Measurements from ENCODE around the gene DGKD. TPM values are rescaled to one million over a fixed set of nuclear protein-coding genes. Genes with fewer than 3 reads are reported as not detected.
A peak's percentile ranks its signal among the peaks of the same experiment; 100 is the strongest.

The DGKD gene
- total RNA-seq, 2 donors from 2014 or later: 21.5 to 63.1 TPM

GRCh38 chr2:233470011-233470687, 115.9 kb downstream of the DGKD start:
- H3K4me1 ChIP-seq (replicated peaks): no peaks in the 10 kb centered on the region
- H3K36me3 ChIP-seq: peaks cover 0 to 14% of the 10 kb centered on the region in 2 donors
- no peak overlapping the region for H3K4me3 ChIP-seq
- TF ChIP-seq POLR2A (IDR thresholded peaks at IDR 0.05): no peak
- 70% methylated on average over 20 of the region's 20 CpGs for WGBS
- intact Hi-C loops (cut with DNase I): no loop called here
- no peaks in the 10 kb centered on the region for H3K9me3 ChIP-seq
- no peak for DNase-seq (ENCODE audit: low spot score)
- H3K27ac ChIP-seq: peak overlapping the region in 1 of 2 donors; percentile 52
- H3K27me3 ChIP-seq (replicated peaks; ENCODE audit: insufficient read depth): no peaks in the 10 kb centered on the region

DNA sequence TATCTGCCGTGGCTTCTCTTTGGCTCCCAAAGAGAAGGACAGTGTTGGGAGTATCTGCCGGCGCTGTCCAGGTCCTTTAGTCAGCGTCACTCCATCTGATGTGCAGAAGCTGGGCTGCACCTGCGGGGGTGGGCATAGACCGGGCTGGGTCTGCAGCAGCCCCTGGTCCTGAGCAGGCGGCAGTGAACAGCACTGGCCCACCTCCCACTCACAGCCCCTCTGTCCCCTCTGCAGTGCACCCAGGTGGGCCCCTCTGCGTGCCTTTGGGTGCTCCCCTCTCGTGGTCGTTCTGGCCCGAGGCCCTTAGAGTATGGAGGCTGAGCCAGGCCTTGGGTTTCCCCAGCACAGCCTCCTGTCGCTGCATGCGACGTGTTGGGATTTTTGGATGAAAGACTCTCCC, 116.5 kb downstream of the DGKD start:
- Histone ChIP-seq H3K36me3 (peaks cover 0 to 14% of the 10 kb centered on the region in 2 donors), H3K9me3 (no peaks in the 10 kb centered on the region), H3K27me3 (replicated peaks; ENCODE audit: insufficient read depth) (no peaks in the 10 kb centered on the region), H3K27ac (no peak overlapping the region), H3K4me1 (replicated peaks) (no peaks in the 10 kb centered on the region), H3K4me3 (no peak overlapping the region)
- no peak for TF ChIP-seq CTCF (IDR thresholded peaks at IDR 0.05)
- TF ChIP-seq POLR2A (IDR thresholded peaks at IDR 0.05): no peak
- no peak for TF ChIP-seq POLR2AphosphoS5 (IDR thresholded peaks at IDR 0.05)
- WGBS: 91% methylated on average over 14 of the region's 14 CpGs
- intact Hi-C loops (cut with DNase I): no loop called here
- DNase-seq (ENCODE audit: low spot score): no peak

- Histone ChIP-seq H3K36me3 (peaks cover 0 to 14% of the 10 kb centered on the region in 2 donors), H3K9me3 (no peaks in the 10 kb centered on the region), H3K4me3 (no peak overlapping the region), H3K27me3 (replicated peaks; ENCODE audit: insufficient read depth) (no peaks in the 10 kb centered on the region), H3K4me1 (replicated peaks) (no peaks in the 10 kb centered on the region), H3K27ac (no peak overlapping the region)
- intact Hi-C loops (cut with DNase I): no loop called here
- no peak for DNase-seq (ENCODE audit: low spot score)
- 91% methylated on average over 12 of the region's 12 CpGs for WGBS
- TF ChIP-seq POLR2A (IDR thresholded peaks at IDR 0.05) (no peak), CTCF (IDR thresholded peaks at IDR 0.05) (no peak), POLR2AphosphoS5 (IDR thresholded peaks at IDR 0.05) (no peak)
These were observed 117.2 kb downstream of the DGKD start for GRCh38 chr2:233471291-233472035.

DNA sequence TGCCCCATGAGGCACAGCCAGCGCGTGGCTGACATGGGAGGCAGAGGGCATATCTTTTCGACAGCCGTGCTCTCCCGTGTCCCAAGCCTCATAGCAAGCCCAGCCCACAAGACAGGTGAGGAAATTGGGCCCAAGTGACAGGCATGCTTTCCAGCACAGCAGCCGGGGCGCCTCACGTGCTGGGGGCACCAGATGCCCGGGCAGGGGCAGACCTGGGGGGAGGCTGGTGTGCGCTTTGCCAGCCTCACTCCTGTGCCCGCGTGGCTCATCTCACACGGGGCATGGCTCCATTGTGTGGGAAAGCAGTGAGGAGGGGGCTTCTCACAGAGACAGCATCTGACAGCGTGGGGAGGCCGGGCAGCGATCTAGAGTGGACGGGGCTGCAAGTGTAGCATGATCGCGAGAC, 119.1 kb downstream of the DGKD start:
- H3K27ac ChIP-seq: no peak overlapping the region

More for the DNA sequence above, 119.1 kb downstream of the DGKD start:
- Histone ChIP-seq H3K4me1 (replicated peaks) (no peaks in the 10 kb centered on the region), H3K27me3 (replicated peaks; ENCODE audit: insufficient read depth) (no peaks in the 10 kb centered on the region), H3K36me3 (peaks cover 0 to 8% of the 10 kb centered on the region in 2 donors), H3K9me3 (no peaks in the 10 kb centered on the region), H3K4me3 (no peak overlapping the region)
- intact Hi-C loops (cut with DNase I): no loop called here
- WGBS: 95% methylated on average over 19 of the region's 19 CpGs
- TF ChIP-seq POLR2AphosphoS5 (IDR thresholded peaks at IDR 0.05) (no peak), POLR2A (IDR thresholded peaks at IDR 0.05) (no peak), CTCF (IDR thresholded peaks at IDR 0.05) (no peak)
- no peak for DNase-seq (ENCODE audit: low spot score)

Data from prostate gland (tissue), 2 donors.